Inferior parietal cortex (tissue), 1 donor: Measurements from ENCODE around the gene ATG5.
"Not testable (repeated sequence)": the region's sequence is repeated elsewhere in the genome, so short reads cannot be mapped to it uniquely, and the experiment has no call there.

ENCODE experiments used
- DNase-seq: peaks from one replicate; pipeline ENCODE4 v3.0.0-alpha.2; 2016; ENCODE audit errors: extremely low spot score

ATG5 gene

GRCh38 chr6:106156413-106156812 lies 169.1 kb downstream of the ATG5 start:
- no peak for DNase-seq

DNA sequence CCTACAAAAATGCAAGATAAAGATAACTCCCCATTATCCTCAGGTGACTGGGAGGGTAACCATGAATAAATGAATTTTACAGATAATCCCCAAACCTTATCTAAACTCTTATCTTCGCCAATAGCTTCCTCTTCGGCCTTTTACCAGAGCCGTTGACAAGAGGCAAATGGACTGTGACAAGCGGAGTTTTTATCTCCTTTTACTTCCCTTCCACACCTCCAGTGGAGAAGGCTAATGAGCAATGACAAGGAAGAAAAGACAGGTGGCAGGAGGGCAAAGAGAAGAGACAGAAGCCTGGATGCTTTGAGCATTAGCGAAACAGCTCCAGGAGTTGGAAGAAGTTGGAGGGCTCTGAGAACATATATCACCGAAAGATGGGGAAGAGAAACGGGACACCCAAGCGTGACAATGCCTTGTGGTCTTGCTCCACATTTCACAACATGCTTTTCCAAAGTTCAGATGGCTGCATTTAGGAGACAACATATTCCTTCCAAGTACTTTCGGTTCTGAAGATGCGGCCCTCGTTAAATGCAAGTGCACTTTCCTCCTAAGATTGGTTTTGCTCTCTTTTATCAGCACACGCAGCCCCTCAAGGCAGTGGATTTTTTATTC lies 170.2 kb downstream of the ATG5 start:
- DNase-seq = no peak

DNA sequence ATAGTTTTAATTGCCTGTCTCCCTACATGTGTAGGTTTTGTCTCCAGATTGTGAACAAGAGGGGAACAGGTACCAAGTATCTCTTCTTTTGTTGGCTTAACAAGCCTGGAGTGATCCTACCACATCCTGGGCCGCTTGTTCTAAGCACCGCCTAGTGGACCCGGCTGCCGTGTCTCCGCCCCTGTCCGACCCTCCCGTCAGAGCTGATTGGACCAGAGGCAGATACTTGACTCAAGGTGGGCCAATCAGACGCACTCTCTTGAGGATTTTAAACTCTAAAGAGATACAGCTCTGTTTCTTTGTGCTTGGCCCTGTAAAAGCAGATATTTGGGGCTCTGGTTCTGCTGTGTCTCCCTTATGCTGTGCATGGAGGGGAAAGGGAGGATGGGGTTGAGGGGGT lies 171.2 kb downstream of the ATG5 start:
- DNase-seq = no peak

DNA sequence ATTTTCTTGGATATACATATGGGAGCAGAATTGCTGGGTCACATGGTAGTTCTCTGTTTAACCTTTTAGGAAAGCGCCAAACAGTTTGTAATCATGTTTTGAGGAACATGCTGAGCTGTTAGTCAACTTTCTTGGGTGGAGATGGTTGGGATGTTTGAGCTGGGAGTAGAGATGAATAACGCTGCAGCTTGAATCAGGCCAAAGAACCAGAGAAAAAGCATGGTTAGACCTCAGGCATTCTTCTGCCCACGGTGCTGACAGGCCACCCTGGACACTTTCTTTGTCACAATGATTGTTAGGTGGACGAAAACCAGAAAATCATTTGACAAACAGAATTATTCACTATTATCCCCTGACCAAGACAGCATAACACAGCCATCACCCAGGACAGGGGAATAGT lies 172.6 kb downstream of the ATG5 start:
- DNase-seq = no peak

GRCh38 chr6:106152476-106152875 lies 173.1 kb downstream of the ATG5 start:
- DNase-seq = not testable (repeated sequence)

GRCh38 chr6:106149472-106150069 lies 176.0 kb downstream of the ATG5 start:
- no peak for DNase-seq

DNA sequence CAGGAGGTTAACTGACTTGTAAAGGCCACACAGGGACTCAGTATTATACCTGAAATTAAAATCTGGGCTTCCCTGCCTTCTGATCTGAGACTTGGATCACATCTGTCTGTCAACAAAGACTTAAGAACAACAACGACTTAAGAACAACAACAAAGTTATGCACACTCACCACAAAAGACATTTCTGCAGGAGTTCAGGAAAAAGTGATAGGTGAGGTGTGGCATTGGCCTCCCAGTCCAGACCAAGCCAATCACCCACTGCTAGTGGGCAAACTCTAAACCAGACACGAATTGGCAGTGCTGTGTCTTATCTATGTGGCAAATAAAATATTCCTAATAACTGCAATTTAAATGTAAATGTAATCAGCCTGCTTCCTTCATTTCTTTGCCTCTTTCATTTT lies 178.1 kb downstream of the ATG5 start:
- no peak for DNase-seq

GRCh38 chr6:106146852-106147351 lies 178.7 kb downstream of the ATG5 start:
- no peak for DNase-seq

- no peak for DNase-seq
These were observed 179.8 kb downstream of the ATG5 start for GRCh38 chr6:106145741-106146227.

GRCh38 chr6:106145144-106145543 lies 180.4 kb downstream of the ATG5 start:
- no peak for DNase-seq

DNA sequence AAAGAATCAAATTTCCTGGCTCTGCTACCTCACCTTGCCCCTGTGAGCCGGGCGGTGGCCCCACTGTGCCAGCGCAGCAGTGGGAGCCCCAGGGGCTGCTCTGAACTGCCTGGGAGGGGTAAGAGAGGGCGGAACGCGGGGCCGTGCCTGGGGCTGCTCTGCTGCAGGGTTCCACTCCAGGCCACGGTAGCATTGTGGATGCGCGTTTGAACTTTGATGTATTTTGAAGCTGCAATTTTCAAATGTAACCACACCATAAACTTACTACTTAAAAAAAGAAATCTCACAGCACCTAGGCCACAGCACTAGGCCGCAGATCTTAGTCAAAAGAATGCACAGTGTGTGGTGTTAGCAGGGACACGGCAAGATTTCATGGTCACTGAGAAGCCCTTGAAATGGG lies 181.9 kb downstream of the ATG5 start:
- no peak for DNase-seq

DNA sequence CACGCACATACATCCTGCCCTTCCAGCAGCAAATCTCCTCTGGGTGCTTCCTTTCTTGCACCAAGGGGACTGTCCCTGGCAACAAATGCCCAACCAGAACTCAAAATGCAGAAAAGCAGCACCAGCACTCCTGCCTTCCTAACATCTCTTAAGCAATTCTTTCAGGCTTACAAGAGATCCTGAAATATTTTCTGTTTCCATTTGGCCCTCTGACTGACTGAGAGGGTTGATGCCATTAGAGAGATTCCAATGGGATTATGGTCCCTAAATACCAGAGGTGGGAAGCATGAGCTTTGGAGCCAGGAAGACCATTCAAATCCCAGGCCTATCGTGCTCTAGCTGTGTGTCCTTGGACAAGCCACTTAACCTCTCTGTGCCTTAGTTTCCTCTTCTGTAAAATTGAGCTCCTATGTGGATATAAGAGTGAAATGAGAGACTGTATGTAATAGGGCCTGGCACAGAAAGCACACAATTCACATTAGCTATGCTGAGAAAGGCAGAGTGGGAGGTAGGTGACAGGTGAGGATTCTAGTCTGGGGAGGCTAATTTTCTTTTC lies 182.6 kb downstream of the ATG5 start:
- no peak for DNase-seq

DNA sequence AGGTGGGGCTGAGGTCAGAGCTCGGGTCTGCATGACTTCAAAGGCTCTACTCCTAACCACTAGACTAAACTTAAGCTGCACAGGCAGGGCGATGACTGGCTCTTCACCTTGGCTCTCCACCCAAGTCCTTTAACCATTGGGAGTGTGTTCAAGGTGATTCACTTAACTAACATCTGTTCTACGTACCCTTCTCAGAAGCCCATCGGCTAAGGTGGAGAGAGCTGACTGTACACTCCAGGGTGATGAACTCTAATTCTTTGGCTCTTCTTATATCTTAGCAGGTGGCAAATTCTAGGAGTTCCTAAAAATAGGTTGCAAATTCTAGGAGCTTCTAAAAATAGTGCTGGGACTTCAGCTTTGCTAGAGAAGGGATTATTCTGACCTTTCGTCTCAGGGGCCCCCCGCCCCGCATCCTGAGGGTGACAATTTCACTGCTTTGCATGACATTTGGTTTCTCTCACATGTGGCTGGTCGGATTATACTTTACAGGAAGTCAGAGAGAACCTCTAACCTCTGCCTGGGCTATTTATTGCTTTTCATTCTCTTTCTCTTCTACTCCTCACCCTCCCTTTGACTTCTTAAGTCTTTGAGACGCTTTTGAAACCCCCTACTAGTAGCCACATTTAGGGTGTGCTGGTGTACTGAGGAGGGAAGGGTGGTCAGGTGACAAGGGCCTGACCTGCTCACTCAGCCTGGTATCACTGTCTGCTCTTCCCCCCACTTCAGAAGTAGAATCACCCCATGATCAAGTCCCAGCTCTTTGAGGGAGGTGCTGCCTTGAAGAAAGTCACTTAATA lies 183.9 kb downstream of the ATG5 start:
- DNase-seq = no peak

DNA sequence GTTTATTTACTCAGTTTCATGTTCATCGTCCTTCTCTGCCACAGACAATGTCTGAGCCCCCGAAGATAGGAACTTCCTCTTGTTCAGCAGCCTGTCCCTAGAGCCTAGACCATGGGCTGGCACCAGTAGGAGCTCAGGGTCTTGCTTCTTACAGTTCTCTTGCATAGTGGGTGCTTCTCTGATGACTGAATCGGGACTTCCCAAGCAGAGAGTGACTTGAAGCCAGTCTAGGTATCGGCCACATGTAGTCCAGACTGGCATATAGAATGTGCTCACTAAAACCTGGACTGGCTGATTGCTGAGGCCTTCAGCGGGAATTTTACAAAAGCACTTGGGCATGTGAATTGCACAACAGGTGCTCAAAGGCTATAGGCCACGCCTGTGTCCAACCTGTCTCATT lies 187.4 kb downstream of the ATG5 start:
- no peak for DNase-seq

DNA sequence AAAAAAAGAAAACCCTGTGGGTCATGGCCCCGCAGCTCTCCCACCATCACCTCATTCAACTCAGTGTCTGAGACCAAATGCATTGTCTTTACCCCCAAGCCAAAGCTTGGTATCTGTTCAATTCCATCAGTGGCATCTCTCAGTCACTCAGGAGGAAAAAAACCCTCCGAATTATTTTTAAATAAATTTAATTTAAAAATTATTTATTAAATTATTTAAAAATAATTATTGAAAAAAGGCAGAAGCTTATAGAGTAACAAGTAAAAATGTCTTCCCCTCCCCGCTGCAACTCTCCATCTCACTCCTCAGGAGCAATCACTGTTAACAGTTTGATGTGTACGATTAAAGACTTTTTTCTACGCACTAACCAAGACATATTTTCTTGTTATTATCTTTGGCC lies 188.7 kb downstream of the ATG5 start:
- no peak for DNase-seq

- no peak for DNase-seq
These were observed 189.5 kb downstream of the ATG5 start for GRCh38 chr6:106135911-106136571.

DNA sequence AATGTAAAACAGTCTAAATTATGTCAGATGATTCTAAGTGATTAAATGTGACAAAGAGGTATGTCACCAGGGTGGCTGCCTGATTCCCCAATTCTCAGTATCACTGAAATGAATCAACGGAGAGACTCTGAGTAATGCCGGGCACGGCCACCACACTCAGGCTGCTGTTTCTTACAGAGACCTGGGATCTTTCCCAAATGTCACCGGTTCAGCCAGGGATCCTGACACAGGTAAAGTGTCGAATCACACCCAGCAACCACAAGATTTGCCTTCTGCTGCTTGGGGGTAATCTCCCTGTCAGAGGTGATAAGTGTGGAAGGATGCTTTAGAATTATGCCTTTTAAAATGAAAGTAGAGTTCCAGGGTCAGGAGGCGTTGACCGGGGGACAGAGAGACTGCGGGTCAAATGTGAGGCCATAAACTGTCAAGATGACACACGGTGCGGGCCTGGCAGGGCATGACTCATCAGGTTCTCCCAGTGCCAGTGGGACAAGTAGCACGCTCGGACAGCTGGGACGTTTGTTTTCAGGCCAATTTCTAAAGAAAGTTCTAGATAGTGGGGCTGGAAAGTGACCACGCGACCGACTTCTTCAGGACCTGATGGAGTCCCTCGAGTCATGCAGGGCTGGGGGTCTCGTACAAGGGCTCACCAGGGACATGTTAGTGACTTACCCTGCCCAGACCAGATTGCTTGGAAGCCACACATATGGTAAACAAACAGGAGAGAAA lies 190.5 kb downstream of the ATG5 start:
- DNase-seq = no peak
